ENCODE measurements around the gene CACNA1H.

Gene CACNA1H

GRCh38 chr16:1171854-1172428, 19.0 kb downstream of the CACNA1H start:
- no peak overlapping the region for H3K4me3 ChIP-seq (ENCODE audit: low read depth, low read length)
- TF ChIP-seq CTCF (IDR thresholded peaks at IDR 0.05; ENCODE audit: control insufficient read depth, extremely low read depth, insufficient read depth): no peak
- no peak for DNase-seq (ENCODE audit: low read depth)

- TF ChIP-seq CTCF (IDR thresholded peaks at IDR 0.05; ENCODE audit: control insufficient read depth, extremely low read depth, insufficient read depth): no peak
- DNase-seq (ENCODE audit: low read depth): no peak
Observed at GRCh38 chr16:1172651-1173050, 19.7 kb downstream of the CACNA1H start.

GRCh38 chr16:1173788-1174451, 21.0 kb downstream of the CACNA1H start:
- no peak overlapping the region for H3K4me3 ChIP-seq (ENCODE audit: low read depth, low read length)
- no peak for TF ChIP-seq CTCF (IDR thresholded peaks at IDR 0.05; ENCODE audit: control insufficient read depth, extremely low read depth, insufficient read depth)
- DNase-seq (ENCODE audit: low read depth): no peak

More at GRCh38 chr16:1172651-1173050, 19.7 kb downstream of the CACNA1H start:
- no peak overlapping the region for H3K4me3 ChIP-seq (ENCODE audit: low read depth, low read length)

GRCh38 chr16:1174477-1175357, 21.8 kb downstream of the CACNA1H start:
- no peak for DNase-seq (ENCODE audit: low read depth)

GRCh38 chr16:1175566-1176279, 22.8 kb downstream of the CACNA1H start:
- no peak for DNase-seq (ENCODE audit: low read depth)
- no peak for TF ChIP-seq CTCF (IDR thresholded peaks at IDR 0.05; ENCODE audit: control insufficient read depth, extremely low read depth, insufficient read depth)
- no peak overlapping the region for H3K4me3 ChIP-seq (ENCODE audit: low read depth, low read length)

More at GRCh38 chr16:1174477-1175357, 21.8 kb downstream of the CACNA1H start:
- H3K4me3 ChIP-seq (ENCODE audit: low read depth, low read length): no peak overlapping the region
- TF ChIP-seq CTCF (IDR thresholded peaks at IDR 0.05; ENCODE audit: control insufficient read depth, extremely low read depth, insufficient read depth): no peak

- DNase-seq (ENCODE audit: low read depth): no peak
- TF ChIP-seq CTCF (IDR thresholded peaks at IDR 0.05; ENCODE audit: control insufficient read depth, extremely low read depth, insufficient read depth): no peak
- H3K4me3 ChIP-seq (ENCODE audit: low read depth, low read length): no peak overlapping the region
Observed at GRCh38 chr16:1176280-1176897, 23.5 kb downstream of the CACNA1H start.
